IPS-NIHi11 (cell line): ENCODE data around the gene C15orf39.
A peak's percentile ranks its signal among the peaks of the same experiment; 100 is the strongest.

Experiments
- DNase-seq: peaks from one replicate; pipeline ENCODE4 v3.0.0; 2012; ENCODE audit warnings: mixed read lengths, low spot score

Gene C15orf39

GRCh38 chr15:75172284-75172820 lies 29.3 kb upstream of the C15orf39 start:
- peak; percentile 7 for DNase-seq

GRCh38 chr15:75174102-75174501 lies 27.6 kb upstream of the C15orf39 start:
- DNase-seq = no peak

- DNase-seq = no peak
These were observed 27.0 kb upstream of the C15orf39 start for GRCh38 chr15:75174729-75175128.

GRCh38 chr15:75176396-75176761 lies 25.3 kb upstream of the C15orf39 start:
- DNase-seq = no peak

- no peak for DNase-seq
These were observed 24.2 kb upstream of the C15orf39 start for GRCh38 chr15:75177360-75178071.

GRCh38 chr15:75178171-75178937 lies 23.3 kb upstream of the C15orf39 start:
- DNase-seq = peak; percentile 81

- DNase-seq = no peak
These were observed 22.5 kb upstream of the C15orf39 start for GRCh38 chr15:75178938-75179745.

- no peak for DNase-seq
These were observed 21.9 kb upstream of the C15orf39 start for GRCh38 chr15:75179746-75180140.

GRCh38 chr15:75181780-75182179 lies 19.9 kb upstream of the C15orf39 start:
- no peak for DNase-seq

GRCh38 chr15:75182187-75183131 lies 19.2 kb upstream of the C15orf39 start:
- no peak for DNase-seq

- no peak for DNase-seq
These were observed 16.2 kb upstream of the C15orf39 start for GRCh38 chr15:75185271-75186029.

GRCh38 chr15:75186044-75186443 lies 15.6 kb upstream of the C15orf39 start:
- no peak for DNase-seq

- DNase-seq = no peak
These were observed 13.2 kb upstream of the C15orf39 start for GRCh38 chr15:75188499-75188898.

GRCh38 chr15:75191235-75191634 lies 10.4 kb upstream of the C15orf39 start:
- no peak for DNase-seq

GRCh38 chr15:75192307-75192706 lies 9.4 kb upstream of the C15orf39 start:
- DNase-seq = no peak

GRCh38 chr15:75193272-75193671 lies 8.4 kb upstream of the C15orf39 start:
- DNase-seq = no peak

GRCh38 chr15:75193976-75194375 lies 7.7 kb upstream of the C15orf39 start:
- no peak for DNase-seq

- no peak for DNase-seq
These were observed 7.3 kb upstream of the C15orf39 start for GRCh38 chr15:75194397-75194796.

- DNase-seq = peak; percentile 89
These were observed 6.4 kb upstream of the C15orf39 start for GRCh38 chr15:75195122-75195765.

- DNase-seq = peak; percentile 42
These were observed 5.9 kb upstream of the C15orf39 start for GRCh38 chr15:75195766-75196241.
